OCI-LY7 (cell line): ENCODE data around the gene CENPP. TPM values are rescaled to one million over a fixed set of nuclear protein-coding genes. Genes with fewer than 3 reads are reported as not detected.
"Not testable (repeated sequence)": the region's sequence is repeated elsewhere in the genome, so short reads cannot be mapped to it uniquely, and the experiment has no call there.

Source experiments
- BruUV-seq: library from RNA; stranded (reverse); fragments of 400-500 nt; replicated peaks from 2 replicates; lab custom pipeline; 2021; lab: Mats Ljungman, UMichigan
- CTCF ChIA-PET: fragments of 300-600 bp; sonication (Branson Sonifier 250); formaldehyde crosslinking; loops from one replicate; lab custom pipeline; 2022; ENCODE audit warnings: antibody characterized with exemption; ENCODE audit not compliant: unreplicated experiment; lab: Charles Lee
- POLR2A ChIA-PET: fragments of 300-600 bp; sonication (Branson Sonifier 250); formaldehyde crosslinking; loops from one replicate; lab custom pipeline; 2022; ENCODE audit warnings: antibody characterized with exemption; lab: Charles Lee
- DNase-seq: peaks from one replicate; pipeline ENCODE4 v3.0.0-alpha.2; 2015; ENCODE audit warnings: low spot score
- H2AFZ ChIP-seq: fragments of 200-600 bp; sonication (generic), shearing (Covaris generic); 2 replicates; pipeline ENCODE4 v1.6.1; 2014; ENCODE audit warnings: mild to moderate bottlenecking, antibody characterized with exemption, low read length, moderate library complexity
- H3K27ac ChIP-seq: fragments of 200-600 bp; sonication (generic); 2 replicates; pipeline ENCODE4 v1.5.1; 2014; ENCODE audit warnings: mixed run types, low read depth, mild to moderate bottlenecking, moderate library complexity, low read length, inconsistent platforms; ENCODE audit not compliant: poor library complexity, severe bottlenecking
- H3K36me3 ChIP-seq: fragments of 200-600 bp; sonication (generic); 2 replicates; pipeline ENCODE4 v1.6.1; 2014; ENCODE audit warnings: mild to moderate bottlenecking, antibody characterized with exemption, low read length, moderate library complexity, mixed read lengths; ENCODE audit not compliant: insufficient read depth
- H3K4me1 ChIP-seq: fragments of 200-600 bp; sonication (generic); 2 replicates; pipeline ENCODE4 v1.5.1; 2014; ENCODE audit warnings: mild to moderate bottlenecking, low read length; ENCODE audit not compliant: insufficient read depth, poor library complexity, severe bottlenecking
- H3K4me2 ChIP-seq: fragments of 200-600 bp; sonication (generic); 2 replicates; pipeline ENCODE4 v1.6.1; 2014; ENCODE audit warnings: mild to moderate bottlenecking, low read length
- H3K4me3 ChIP-seq: fragments of 200-600 bp; sonication (generic); 2 replicates; pipeline ENCODE4 v1.5.1; 2014; ENCODE audit warnings: mild to moderate bottlenecking, low read depth, low read length; ENCODE audit not compliant: poor library complexity, severe bottlenecking
- H3K79me2 ChIP-seq: fragments of 200-600 bp; sonication (generic); 2 replicates; pipeline ENCODE4 v1.6.1; 2016; ENCODE audit warnings: low read depth, mild to moderate bottlenecking, low read length, moderate library complexity, mixed read lengths; ENCODE audit not compliant: insufficient read depth
- H3K9me2 ChIP-seq: fragments of 200-600 bp; sonication (generic); 2 replicates; pipeline ENCODE4 v1.6.1; 2016; ENCODE audit warnings: mild to moderate bottlenecking, low read length, mixed read lengths; ENCODE audit not compliant: insufficient read depth
- H3K9me3 ChIP-seq: fragments of 200-600 bp; sonication (generic); 2 replicates; pipeline ENCODE4 v1.6.1; 2014; ENCODE audit warnings: mild to moderate bottlenecking, mixed run types, low read length, mixed read lengths
- H4K20me1 ChIP-seq: fragments of 200-600 bp; sonication (generic); 2 replicates; pipeline ENCODE4 v1.6.1; 2014; ENCODE audit warnings: mild to moderate bottlenecking, antibody characterized with exemption, low read length, moderate library complexity, mixed read lengths; ENCODE audit not compliant: insufficient read depth
- EZH2phosphoT487 ChIP-seq: fragments of 200-600 bp; sonication (generic); IDR thresholded peaks from 2 replicates; pipeline ENCODE4 v1.6.1; 2018; ENCODE audit warnings: low read depth, borderline replicate concordance, mild to moderate bottlenecking, mixed run types, antibody characterized with exemption, low read length, moderate library complexity, mixed read lengths
- intact Hi-C: fragments of 100-400 bp; cut with micrococcal nuclease; formaldehyde crosslinking; loops from one replicate; pipeline ENCODE4 v1.10.0; 2022; ENCODE audit not compliant: unreplicated experiment
- total RNA-seq, 2 experiments: library from RNA; depleted of rRNA in 1 of 2; stranded (reverse); fragments of >200 nt in 1 of 2; shearing (Covaris generic) in 1 of 2; gene quantifications; 2 replicates each; pipeline ENCODE4 v1.2.3, GENCODE V29; 2014 to 2022
- TF ChIP-seq, protein P1 (sequence below): fragments of 200-600 bp; sonication (generic); conservative IDR thresholded peaks from 2 replicates; pipeline ENCODE4 v1.5.1; 2014; ENCODE audit warnings: mild to moderate bottlenecking, antibody characterized with exemption, low read length, moderate library complexity, mixed read lengths

The CENPP gene
- total RNA-seq, 2 experiments from 2014 or later, result 25.4 to 30.9 TPM

DNA sequence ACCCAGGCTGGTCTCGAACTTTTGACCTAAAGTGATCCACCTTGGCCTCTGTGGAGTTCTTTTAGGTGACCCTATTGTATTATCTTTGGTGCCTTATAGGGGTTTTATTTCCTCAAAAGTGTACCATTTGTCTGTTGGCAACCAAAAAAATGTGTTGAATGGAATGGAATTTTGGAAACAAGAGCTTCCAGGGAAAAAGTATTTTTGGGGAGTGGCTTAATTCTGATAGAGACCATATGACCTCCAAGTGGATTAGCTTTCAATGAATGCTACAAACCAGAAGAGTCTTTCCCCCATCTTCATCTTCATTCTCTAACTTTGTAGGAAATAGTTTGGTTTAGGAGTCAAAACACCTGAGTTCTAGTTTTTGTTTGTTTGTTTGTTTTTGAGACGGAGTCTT is 82.1 kb downstream of the CENPP start:
- Histone ChIP-seq H3K9me3 (0 out of 2 replicates have a peak, but pooled peaks cover 4% of the 10 kb centered on the region), H4K20me1 (no peaks in the 10 kb centered on the region), H3K27ac (no peak overlapping the region), H3K79me2 (no peaks in the 10 kb centered on the region), H3K36me3 (no peaks in the 10 kb centered on the region), H2AFZ (no peak overlapping the region), H3K9me2 (no peaks in the 10 kb centered on the region), H3K4me1 (no peaks in the 10 kb centered on the region), H3K4me2 (no peak overlapping the region), H3K4me3 (no peak overlapping the region)
- no TSS peak for BruUV-seq
- no peak for DNase-seq
- intact Hi-C loops, result no loop called here
- POLR2A ChIA-PET, result interaction anchor here (0.6 kb wide), 1 partner anchor 148 kb away, joined by 3 read pairs; no protein-coding TSS in a partner anchor
- CTCF ChIA-PET, result no interaction called here
- TF ChIP-seq EZH2phosphoT487, result no peak
- TF ChIP-seq, protein P1, sequence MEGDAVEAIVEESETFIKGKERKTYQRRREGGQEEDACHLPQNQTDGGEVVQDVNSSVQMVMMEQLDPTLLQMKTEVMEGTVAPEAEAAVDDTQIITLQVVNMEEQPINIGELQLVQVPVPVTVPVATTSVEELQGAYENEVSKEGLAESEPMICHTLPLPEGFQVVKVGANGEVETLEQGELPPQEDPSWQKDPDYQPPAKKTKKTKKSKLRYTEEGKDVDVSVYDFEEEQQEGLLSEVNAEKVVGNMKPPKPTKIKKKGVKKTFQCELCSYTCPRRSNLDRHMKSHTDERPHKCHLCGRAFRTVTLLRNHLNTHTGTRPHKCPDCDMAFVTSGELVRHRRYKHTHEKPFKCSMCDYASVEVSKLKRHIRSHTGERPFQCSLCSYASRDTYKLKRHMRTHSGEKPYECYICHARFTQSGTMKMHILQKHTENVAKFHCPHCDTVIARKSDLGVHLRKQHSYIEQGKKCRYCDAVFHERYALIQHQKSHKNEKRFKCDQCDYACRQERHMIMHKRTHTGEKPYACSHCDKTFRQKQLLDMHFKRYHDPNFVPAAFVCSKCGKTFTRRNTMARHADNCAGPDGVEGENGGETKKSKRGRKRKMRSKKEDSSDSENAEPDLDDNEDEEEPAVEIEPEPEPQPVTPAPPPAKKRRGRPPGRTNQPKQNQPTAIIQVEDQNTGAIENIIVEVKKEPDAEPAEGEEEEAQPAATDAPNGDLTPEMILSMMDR, result no peak

DNA sequence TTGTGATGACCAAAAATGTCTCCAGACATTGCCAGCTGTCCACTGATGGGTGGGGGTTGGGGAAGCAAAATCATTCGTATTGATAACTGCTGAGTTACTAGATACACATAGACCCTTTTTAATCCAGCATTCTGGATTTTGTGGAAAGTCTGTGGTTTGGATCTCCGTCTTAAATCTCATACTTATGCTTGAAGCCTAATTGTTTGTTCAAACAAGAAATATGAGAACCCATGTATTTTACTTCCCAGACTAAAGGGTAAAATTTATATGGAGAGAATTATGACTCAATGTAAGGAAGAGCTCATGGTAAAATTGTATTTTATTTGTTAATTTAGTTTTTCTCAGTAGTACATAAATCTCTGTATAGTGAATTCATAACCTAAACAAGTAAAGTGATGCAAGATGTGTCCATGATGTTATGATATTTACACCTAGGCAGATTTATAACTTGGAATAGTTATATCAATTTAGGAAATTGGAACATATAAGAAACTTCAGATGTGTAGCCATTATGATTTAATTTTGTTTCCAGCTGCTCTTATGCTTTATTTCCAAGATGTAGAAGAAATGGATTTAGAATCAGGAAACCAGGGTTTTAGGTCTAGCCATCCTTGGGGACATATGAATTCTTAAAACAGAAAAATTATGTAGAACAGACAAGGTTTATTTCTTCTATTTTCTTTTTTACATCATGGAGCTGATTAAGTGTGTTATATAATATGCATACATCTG is 83.2 kb downstream of the CENPP start:
- Histone ChIP-seq H3K4me3 (no peak overlapping the region), H4K20me1 (no peaks in the 10 kb centered on the region), H3K9me3 (0 out of 2 replicates have a peak, but pooled peaks cover 4% of the 10 kb centered on the region), H3K27ac (no peak overlapping the region), H3K4me2 (no peak overlapping the region), H2AFZ (no peak overlapping the region), H3K9me2 (no peaks in the 10 kb centered on the region), H3K4me1 (no peaks in the 10 kb centered on the region), H3K36me3 (no peaks in the 10 kb centered on the region), H3K79me2 (no peaks in the 10 kb centered on the region)
- TF ChIP-seq EZH2phosphoT487, result no peak
- TF ChIP-seq, protein P1, result no peak
- BruUV-seq, result no TSS peak
- intact Hi-C loops, result no loop called here
- CTCF ChIA-PET, result interaction anchor here (0.6 kb wide), 1 partner anchor 382 kb away, joined by 3 read pairs; no protein-coding TSS in a partner anchor
- no peak for DNase-seq
- POLR2A ChIA-PET, result no interaction called here

DNA sequence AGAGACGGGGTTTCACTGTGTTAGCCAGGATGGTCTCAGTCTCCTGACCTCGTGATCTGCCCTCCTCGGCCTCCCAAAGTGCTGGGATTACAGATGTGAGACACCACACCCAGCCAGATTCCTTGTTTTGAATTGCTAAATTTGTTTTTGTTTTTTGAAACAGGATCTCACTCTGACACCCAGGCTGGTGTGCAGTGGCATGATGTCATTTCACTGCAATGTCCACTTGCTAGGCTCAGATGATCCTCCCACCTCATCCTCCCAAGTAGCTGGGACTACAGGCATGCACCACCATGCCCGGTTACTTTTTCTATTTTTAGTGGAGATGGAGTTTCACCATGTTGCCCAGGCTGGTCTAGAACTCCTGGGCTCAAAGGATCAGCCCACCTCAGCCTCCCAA is 85.4 kb downstream of the CENPP start:
- H3K79me2 ChIP-seq, H3K36me3 ChIP-seq, H3K9me2 ChIP-seq, H2AFZ ChIP-seq, H3K4me2 ChIP-seq, H3K4me3 ChIP-seq, H4K20me1 ChIP-seq, H3K9me3 ChIP-seq, intact Hi-C loops, DNase-seq, H3K27ac ChIP-seq, H3K4me1 ChIP-seq, CTCF ChIA-PET, BruUV-seq: not testable (repeated sequence)
- POLR2A ChIA-PET, result interaction anchor here (0.6 kb wide), 1 partner anchor 286 kb away, joined by 4 read pairs; no protein-coding TSS in a partner anchor
